ENCODE measurements around the gene RHEBL1.

- TF ChIP-seq CTCF (IDR thresholded peaks at IDR 0.05) (no peak), POLR2A (IDR thresholded peaks at IDR 0.05) (no peak)
These were observed 14.7 kb downstream of the RHEBL1 start for GRCh38 chr12:49055092-49055491.

Data from heart left ventricle (tissue), 13 donors.